ENCODE results near the gene JAG2. TPM values are rescaled to one million over a fixed set of nuclear protein-coding genes. Genes with fewer than 3 reads are reported as not detected.
A peak's percentile ranks its signal among the peaks of the same experiment; 100 is the strongest.

JAG2 gene
- total and polyA plus RNA-seq, 4 experiments from 2014 or later: 0.29 to 0.80 TPM; not detected in 2

- no peak for DNase-seq
- no peaks in the 10 kb centered on the region for H3K36me3 ChIP-seq (ENCODE audit: insufficient read depth, low read length)
- no peaks in the 10 kb centered on the region for H3K27me3 ChIP-seq (ENCODE audit: insufficient read depth, low read length)
- Mint-ChIP-seq H3K9me3 (no peaks in the 10 kb centered on the region), H3K36me3 (no peaks in the 10 kb centered on the region), H3K4me1 (peaks cover 10 to 38% (median 24%) of the 10 kb centered on the region in 4 donors), H3K4me3 (peak overlapping the region in 3 of 8 donors; percentile 61 to 87 (median 61)), H3K27ac (peak overlapping the region in 6 of 7 donors; percentile 39 to 91 (median 80)), H3K27me3 (peaks cover 0 to 1% of the 10 kb centered on the region in 2 donors)
- peaks cover 37% of the 10 kb centered on the region for H3K4me1 ChIP-seq (ENCODE audit: insufficient read depth, low read length)
- CTCF ChIA-PET (ENCODE audit: partially characterized antibody): interaction anchor here (1.6 to 9.2 kb wide), 6 partner anchors 29 to 260 kb away, joined by 4 to 163 read pairs (median 7); partner anchors contain the start of gene GPR132
- POLR2A ChIA-PET (ENCODE audit: partially characterized antibody): interaction anchor here (0.6 to 12.6 kb wide), 2 partner anchors 29 to 38 kb away, joined by 3 to 230 read pairs; partner anchors contain the start of gene GPR132
- H3K4me3 ChIP-seq (ENCODE audit: low read length in 2 of 2): no peak overlapping the region
- no peaks in the 10 kb centered on the region for H3K9me3 ChIP-seq (ENCODE audit: control insufficient read depth in 1 of 2, low read length in 2 of 2)
- intact Hi-C loops (cut with micrococcal nuclease): loop anchor here (5.0 kb wide), 1 partner anchor 91 kb away; the partner anchor contains the start of gene NUDT14
- no peak overlapping the region for H3K27ac ChIP-seq (ENCODE audit: low read depth, low read length)
These were observed 76.9 kb downstream of the JAG2 start for GRCh38 chr14:105091517-105092170.

DNA sequence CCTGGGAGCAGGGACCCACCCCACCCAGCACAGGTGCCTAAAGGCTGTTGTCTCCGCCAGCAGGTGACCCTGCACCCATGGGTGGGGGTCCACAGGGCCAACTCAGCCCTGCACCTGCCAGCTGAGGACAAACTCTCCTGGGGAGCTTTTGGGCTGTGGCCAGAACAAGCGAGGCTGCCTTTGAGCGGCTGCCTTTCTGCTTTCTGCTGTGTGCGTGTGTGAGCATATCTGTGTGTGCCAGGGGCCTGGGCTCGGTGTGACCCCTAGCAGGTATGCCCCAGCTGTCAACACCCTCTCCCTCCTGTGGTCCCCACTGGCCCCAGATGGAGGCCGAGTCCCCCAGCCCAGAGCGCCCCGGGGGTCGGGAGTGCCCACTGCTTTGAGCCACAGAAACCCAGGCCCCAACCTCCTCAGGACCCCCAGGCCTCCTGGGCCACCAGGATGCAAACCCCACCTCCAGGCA, 77.5 kb downstream of the JAG2 start:
- peaks cover 41% of the 10 kb centered on the region for H3K4me1 ChIP-seq (ENCODE audit: insufficient read depth, low read length)
- ChIA-PET CTCF (ENCODE audit: partially characterized antibody) (interaction anchor here (1.0 to 9.2 kb wide), 13 partner anchors 18 to 399 kb away, joined by 3 to 163 read pairs (median 5); partner anchors contain the start of genes BTBD6 and GPR132), POLR2A (ENCODE audit: partially characterized antibody) (interaction anchor here (1.1 to 12.6 kb wide), 2 partner anchors 29 to 46 kb away, joined by 3 to 230 read pairs; partner anchors contain the start of gene GPR132)

More for the DNA sequence above, 77.5 kb downstream of the JAG2 start:
- intact Hi-C loops (cut with micrococcal nuclease): loop anchor here (5.0 kb wide), 1 partner anchor 91 kb away; the partner anchor contains the start of gene NUDT14
- Histone ChIP-seq H3K4me3 (ENCODE audit: low read length in 2 of 2) (no peak overlapping the region), H3K27ac (ENCODE audit: low read depth, low read length) (no peak overlapping the region), H3K27me3 (ENCODE audit: insufficient read depth, low read length) (no peaks in the 10 kb centered on the region), H3K36me3 (ENCODE audit: insufficient read depth, low read length) (no peaks in the 10 kb centered on the region), H3K9me3 (ENCODE audit: control insufficient read depth in 1 of 2, low read length in 2 of 2) (no peaks in the 10 kb centered on the region)
- Mint-ChIP-seq H3K27ac (peak overlapping the region in 1 of 7 donors; percentile 68), H3K36me3 (no peaks in the 10 kb centered on the region), H3K4me3 (peak overlapping the region in 1 of 8 donors; percentile 41), H3K27me3 (peaks cover 0 to 1% of the 10 kb centered on the region in 2 donors), H3K9me3 (no peaks in the 10 kb centered on the region), H3K4me1 (peaks cover 11 to 40% (median 26%) of the 10 kb centered on the region in 4 donors)
- no peak for DNase-seq

Small RNA genes within 50 kb of the gene (microRNA-seq; reads per million reads assigned to microRNA genes)
- not detected for gene MIR6765 (ENCODE audit: borderline microRNAs expressed, borderline number of aligned reads, borderline replicate concordance)

Other genes with a start within 250 kb of the JAG2 start
- gene PLD4, start 243.9 kb downstream of the JAG2 start, total RNA-seq: not detected
- gene PLD4, start 243.9 kb downstream of the JAG2 start, polyA plus RNA-seq: under 1 TPM in 1 of 2 donors, not detected in 1; 0.68 TPM
- under 1 TPM; 0.06 to 0.15 TPM for gene AHNAK2, start 190.4 kb downstream of the JAG2 start, total RNA-seq
- not detected for gene AHNAK2, start 190.4 kb downstream of the JAG2 start, polyA plus RNA-seq
- gene CLBA1, start 183.0 kb downstream of the JAG2 start, total RNA-seq: 1 to 10 TPM; 1.3 to 1.6 TPM
- gene CLBA1, start 183.0 kb downstream of the JAG2 start, polyA plus RNA-seq: 1 to 10 TPM; 1.2 to 1.3 TPM
- gene CDCA4, start 147.7 kb downstream of the JAG2 start, total RNA-seq: 10 to 100 TPM; 17.1 to 19.0 TPM
- 10 to 100 TPM; 18.7 to 20.9 TPM for gene CDCA4, start 147.7 kb downstream of the JAG2 start, polyA plus RNA-seq
- 10 to 100 TPM; 47.3 to 49.2 TPM for gene GPR132, start 103.3 kb downstream of the JAG2 start, total RNA-seq
- 10 to 100 TPM in 1 of 2 donors, 1 to 10 TPM in 1; 4.9 to 40.0 TPM for gene GPR132, start 103.3 kb downstream of the JAG2 start, polyA plus RNA-seq
- 10 to 100 TPM; 17.4 to 18.0 TPM for gene NUDT14, start 12.5 kb upstream of the JAG2 start, total RNA-seq
- 10 to 100 TPM; 10.5 to 20.2 TPM for gene NUDT14, start 12.5 kb upstream of the JAG2 start, polyA plus RNA-seq
- 10 to 100 TPM; 52.0 to 56.7 TPM for gene BTBD6, start 79.8 kb upstream of the JAG2 start, total RNA-seq
- 10 to 100 TPM in 1 of 2 donors, 1 to 10 TPM in 1; 5.4 to 17.4 TPM for gene BTBD6, start 79.8 kb upstream of the JAG2 start, polyA plus RNA-seq
- gene BRF1, start 132.2 kb upstream of the JAG2 start, total RNA-seq: 10 to 100 TPM; 49.7 to 56.0 TPM
- 10 to 100 TPM in 1 of 2 donors, 1 to 10 TPM in 1; 3.0 to 10.2 TPM for gene BRF1, start 132.2 kb upstream of the JAG2 start, polyA plus RNA-seq
- gene PACS2, start 146.0 kb upstream of the JAG2 start, total RNA-seq: 10 to 100 TPM; 70.9 to 76.6 TPM
- 1 to 10 TPM; 1.9 to 7.7 TPM for gene PACS2, start 146.0 kb upstream of the JAG2 start, polyA plus RNA-seq
- 1 to 10 TPM; 4.7 to 7.5 TPM for gene TEX22, start 229.8 kb upstream of the JAG2 start, total RNA-seq
- not detected for gene TEX22, start 229.8 kb upstream of the JAG2 start, polyA plus RNA-seq

All from CD4-positive, alpha-beta memory T cell (primary cell).